Lower leg skin (tissue), 3 donors: ENCODE results near the gene SLC5A10.

ENCODE experiments used
- POLR2A ChIP-seq, 2 donors: fragments of 450-650 bp; IDR thresholded peaks; one replicate each; pipeline ENCODE4 v1.6.1; 2016 to 2017; ENCODE audit warnings: antibody characterized with exemption in 2 of 2, mild to moderate bottlenecking in 1 of 2, moderate library complexity in 1 of 2
- TF ChIP-seq, protein P1 (sequence below), 3 donors: fragments of 450-650 bp; IDR thresholded peaks; one replicate each; pipeline ENCODE4 v1.5.1; 2016; ENCODE audit warnings: antibody characterized with exemption in 3 of 3, mild to moderate bottlenecking in 3 of 3, moderate library complexity in 2 of 3

DNA sequence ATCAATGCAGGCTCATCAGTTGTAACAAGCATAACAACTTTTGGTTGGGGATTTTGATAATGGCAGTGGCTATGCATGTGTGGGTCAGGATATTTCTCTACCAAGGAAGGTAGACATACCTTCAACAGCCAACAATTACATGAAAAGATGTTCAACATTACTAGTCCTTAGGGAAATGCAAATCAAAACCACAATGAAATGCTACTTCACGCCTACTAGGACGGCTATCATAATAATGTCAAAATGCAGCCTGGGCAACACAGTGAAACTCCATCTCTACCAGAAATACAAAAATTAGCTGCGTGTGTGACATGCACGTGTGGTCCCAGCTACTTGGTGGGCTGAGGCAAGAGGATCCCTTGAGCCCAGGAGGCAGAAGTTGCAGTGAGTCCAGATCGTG, 7.3 kb upstream of the SLC5A10 start:
- TF ChIP-seq, protein P1, sequence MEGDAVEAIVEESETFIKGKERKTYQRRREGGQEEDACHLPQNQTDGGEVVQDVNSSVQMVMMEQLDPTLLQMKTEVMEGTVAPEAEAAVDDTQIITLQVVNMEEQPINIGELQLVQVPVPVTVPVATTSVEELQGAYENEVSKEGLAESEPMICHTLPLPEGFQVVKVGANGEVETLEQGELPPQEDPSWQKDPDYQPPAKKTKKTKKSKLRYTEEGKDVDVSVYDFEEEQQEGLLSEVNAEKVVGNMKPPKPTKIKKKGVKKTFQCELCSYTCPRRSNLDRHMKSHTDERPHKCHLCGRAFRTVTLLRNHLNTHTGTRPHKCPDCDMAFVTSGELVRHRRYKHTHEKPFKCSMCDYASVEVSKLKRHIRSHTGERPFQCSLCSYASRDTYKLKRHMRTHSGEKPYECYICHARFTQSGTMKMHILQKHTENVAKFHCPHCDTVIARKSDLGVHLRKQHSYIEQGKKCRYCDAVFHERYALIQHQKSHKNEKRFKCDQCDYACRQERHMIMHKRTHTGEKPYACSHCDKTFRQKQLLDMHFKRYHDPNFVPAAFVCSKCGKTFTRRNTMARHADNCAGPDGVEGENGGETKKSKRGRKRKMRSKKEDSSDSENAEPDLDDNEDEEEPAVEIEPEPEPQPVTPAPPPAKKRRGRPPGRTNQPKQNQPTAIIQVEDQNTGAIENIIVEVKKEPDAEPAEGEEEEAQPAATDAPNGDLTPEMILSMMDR (IDR thresholded peaks at IDR 0.05), result no peak
- TF ChIP-seq POLR2A (IDR thresholded peaks at IDR 0.05), result no peak
